ENCODE data around the gene TNIP1.
A peak's percentile ranks its signal among the peaks of the same experiment; 100 is the strongest.

TNIP1 gene

DNA sequence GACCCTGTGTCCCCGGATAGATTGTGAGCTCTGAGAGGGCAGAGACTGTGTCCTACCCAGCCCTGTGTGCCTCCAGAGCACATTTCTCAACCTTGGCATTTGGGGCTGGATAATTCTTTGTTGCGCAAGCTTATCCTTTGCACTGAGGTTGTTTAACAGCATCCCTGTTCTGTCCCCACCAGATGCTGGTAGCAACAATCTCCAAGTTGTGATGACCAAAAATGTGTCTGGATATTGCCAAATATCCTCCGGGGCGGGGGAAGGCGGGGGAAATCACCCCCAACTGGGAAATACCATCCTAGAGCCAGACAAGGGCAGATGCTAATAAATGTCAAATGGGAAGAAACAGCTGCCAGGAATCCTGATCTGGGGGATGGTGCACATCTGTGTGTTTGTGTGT, 24.0 kb upstream of the TNIP1 start:
- DNase-seq, result no peak

DNA sequence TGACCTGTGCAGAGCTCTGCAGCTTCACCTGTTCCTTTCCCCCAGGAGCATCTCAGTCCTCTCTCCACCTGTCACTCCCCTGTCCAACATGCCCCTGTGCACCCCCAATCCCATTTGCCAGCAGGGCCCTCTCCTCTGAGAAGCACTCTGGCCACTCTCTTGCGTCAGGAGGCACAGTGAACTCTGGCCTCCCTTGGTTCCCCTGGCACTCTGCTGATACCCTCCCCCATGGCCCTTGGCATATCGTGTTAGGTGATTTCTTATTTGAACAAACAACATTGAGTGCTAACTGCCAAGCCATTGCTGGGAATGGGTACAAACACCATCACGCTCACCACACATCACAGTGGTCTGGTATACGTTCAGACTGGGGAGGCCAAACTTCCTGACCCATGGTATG, 20.9 kb upstream of the TNIP1 start:
- DNase-seq, result no peak

- DNase-seq, result no peak
Observed at GRCh38 chr5:151101151-151101550, 20.3 kb upstream of the TNIP1 start.

DNA sequence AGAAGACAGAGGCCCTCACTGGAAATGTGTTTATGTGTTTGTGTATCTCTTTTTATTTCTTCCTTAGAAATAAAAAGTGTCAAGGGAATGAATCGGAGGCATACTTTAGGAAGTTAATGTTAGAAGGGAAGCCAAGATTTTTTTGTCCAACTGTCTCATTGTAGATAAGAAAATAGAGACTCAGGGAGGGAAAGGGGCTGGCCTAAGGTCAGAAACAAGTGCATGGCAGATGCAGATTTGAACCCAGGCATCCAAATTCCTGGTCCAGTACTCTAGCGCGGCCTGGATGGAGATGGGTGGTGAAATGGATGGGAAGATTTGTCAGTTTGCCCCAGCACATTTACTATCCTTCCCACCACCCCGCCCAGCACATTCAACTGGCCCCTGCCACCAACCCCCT, 19.8 kb upstream of the TNIP1 start:
- DNase-seq, result no peak

GRCh38 chr5:151098768-151099121, 17.9 kb upstream of the TNIP1 start:
- DNase-seq, result no peak

GRCh38 chr5:151097820-151098767, 17.3 kb upstream of the TNIP1 start:
- DNase-seq, result peak; percentile 48

DNA sequence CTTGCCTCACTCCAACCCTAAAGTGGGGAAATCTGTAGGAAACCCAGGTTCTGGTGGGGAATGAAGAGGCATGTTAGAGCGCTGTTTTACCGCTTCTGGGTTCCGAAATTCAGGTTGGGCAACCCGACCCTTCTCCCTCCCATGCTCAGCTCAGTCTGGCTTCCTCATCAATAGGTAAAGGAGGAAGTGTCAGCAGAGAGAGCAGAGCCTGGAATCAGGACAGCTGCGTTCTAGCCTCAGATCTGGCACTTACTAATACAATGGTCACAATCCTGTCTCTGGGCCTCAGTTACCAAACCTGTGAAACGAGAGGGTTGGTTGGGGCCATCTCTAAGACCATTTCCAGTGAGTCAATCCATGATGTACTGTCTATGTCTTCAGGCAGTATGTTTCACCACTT, 16.2 kb upstream of the TNIP1 start:
- no peak for DNase-seq

DNA sequence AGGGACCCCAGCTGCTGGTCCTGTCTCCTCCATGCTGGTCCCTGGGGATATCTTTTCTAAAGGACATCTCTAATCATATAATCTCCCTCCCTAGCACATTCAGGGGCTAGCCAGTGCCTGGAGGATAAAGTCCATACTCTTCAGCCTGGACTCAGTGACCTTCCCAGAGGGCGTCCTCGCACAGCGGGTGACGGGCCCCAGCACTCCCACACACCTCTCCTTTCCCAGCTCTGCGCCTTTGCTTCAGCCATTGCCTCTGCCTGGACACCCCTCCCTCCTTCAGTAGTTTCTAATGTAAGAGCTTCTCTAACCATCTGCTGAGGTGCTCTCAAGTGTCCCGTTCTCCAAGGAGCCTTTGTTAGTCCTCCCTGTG, 15.2 kb upstream of the TNIP1 start:
- DNase-seq, result no peak

- DNase-seq, result no peak
Observed at GRCh38 chr5:151095341-151096000, 14.6 kb upstream of the TNIP1 start.

GRCh38 chr5:151094852-151095245, 14.0 kb upstream of the TNIP1 start:
- no peak for DNase-seq

DNA sequence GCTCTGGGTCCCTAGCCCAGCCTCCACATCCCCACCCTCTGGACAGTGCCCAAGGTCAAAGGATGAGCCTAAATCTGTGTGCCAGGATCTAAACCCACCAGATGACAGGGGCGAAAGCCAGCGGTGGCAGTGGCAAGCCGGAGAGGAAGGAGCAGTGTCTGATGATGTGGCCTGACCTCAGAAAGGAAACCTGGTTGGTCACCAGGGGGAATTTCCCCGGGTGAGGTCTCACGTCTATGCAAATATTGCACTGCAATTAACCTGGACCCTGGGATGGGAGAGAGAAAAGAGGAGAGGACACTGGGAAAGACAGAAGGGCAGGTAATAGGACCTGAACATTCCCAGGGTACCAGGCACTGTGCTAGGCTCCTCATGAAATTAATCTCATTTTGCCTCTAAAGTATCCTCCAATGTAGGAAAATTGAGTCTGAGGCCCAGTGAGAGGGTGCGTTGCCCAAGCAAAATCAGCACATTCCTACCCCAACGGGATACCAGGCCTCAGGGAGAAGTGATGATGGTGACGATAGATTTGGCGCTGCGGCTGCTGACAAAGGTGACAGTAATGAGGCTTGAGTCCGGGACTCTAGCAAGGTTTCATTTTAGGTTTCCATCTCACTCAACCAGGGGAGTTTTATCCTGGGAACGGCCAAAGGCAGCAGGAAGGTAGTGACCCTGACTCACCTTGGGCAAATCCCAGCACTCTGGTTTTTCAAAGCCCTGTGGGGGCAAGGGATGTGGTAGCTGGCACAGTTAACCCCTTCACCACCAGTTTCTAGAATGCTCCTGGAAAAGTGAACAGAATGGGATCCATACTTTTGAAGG, 13.4 kb upstream of the TNIP1 start:
- peak; percentile 71 for DNase-seq

DNA sequence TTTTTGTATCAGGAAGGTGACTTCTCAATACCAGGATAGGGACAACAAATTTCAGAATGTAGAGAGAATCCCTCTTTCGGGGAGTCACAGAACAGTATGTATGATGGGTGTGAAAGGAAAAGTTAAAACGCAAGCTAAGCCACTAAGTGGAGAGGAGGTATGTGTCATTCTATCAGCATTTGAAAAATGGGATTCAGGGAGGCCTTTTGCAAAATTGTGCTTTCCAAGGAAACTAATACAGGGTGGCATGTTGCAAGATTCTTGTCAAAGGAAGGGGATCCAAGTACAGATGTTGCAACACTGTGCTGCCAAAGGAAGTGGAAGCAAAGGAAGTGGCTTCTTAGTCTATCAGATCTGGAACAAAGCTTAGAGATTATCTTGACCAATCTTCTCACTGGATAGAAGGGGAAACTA, 12.6 kb upstream of the TNIP1 start:
- DNase-seq, result no peak

DNA sequence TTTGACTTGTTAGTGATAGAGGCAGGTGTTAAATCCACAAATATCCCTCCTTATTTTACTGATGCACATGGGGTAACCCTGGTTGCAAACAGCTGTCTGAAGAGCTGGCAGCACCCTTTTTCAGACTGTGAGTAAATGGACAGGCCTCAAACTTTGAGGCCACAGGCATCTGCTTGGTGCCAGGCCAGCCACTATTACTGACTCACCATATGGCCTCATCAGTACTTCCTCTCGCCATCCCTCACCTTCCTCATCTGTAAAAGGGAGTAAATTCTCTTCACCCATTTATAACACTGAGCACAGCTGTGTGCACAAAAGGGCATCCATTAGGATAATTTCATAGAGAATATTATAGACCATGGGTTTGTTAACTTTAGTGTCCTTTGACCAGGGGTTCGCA, 11.9 kb upstream of the TNIP1 start:
- DNase-seq, result no peak

- no peak for DNase-seq
Observed at GRCh38 chr5:151089726-151090125, 8.9 kb upstream of the TNIP1 start.

GRCh38 chr5:151088986-151089385, 8.2 kb upstream of the TNIP1 start:
- DNase-seq, result no peak

DNA sequence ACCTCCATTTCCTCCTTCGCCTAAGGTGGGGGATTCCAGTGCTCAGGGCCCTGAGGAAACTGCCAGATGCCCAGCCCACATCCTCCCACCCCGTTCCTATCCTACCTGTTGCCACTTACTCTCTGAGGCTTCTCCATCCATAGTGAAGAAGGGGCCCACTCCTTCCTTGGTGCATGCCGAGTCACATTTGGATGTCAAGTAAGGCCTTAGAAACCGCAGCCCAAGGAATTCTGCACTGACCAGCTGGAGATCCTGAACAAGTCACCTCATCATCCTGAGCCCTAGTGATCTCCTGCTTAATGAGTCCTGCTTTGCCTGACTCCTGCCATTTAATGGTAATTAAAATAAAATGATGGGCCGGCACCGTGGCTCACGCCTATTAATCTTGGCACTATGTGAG, 6.7 kb upstream of the TNIP1 start:
- no peak for DNase-seq

DNA sequence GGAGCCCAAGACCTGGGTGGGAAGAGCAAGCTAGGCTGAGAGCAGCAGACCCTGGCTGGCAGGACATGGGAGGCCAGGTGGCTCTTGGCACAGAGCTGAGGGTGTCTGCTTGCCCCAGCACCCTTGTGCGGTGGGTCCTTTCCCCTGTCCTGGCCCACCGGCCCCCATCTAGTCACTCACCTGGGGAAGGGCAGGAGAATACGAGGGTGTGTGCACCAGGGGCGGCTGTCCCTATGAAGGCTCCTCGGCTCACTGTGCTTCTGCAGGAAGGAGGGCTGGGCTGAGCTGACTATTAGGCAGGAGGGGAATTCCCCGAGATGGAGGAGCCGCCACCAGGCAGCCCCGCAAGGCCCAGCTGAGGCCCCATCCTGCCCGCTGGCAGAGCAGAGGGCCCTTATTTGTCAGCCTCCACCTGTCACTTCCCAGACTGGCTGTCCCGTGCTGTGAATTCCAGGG, 6.1 kb upstream of the TNIP1 start:
- DNase-seq, result peak; percentile 76

DNA sequence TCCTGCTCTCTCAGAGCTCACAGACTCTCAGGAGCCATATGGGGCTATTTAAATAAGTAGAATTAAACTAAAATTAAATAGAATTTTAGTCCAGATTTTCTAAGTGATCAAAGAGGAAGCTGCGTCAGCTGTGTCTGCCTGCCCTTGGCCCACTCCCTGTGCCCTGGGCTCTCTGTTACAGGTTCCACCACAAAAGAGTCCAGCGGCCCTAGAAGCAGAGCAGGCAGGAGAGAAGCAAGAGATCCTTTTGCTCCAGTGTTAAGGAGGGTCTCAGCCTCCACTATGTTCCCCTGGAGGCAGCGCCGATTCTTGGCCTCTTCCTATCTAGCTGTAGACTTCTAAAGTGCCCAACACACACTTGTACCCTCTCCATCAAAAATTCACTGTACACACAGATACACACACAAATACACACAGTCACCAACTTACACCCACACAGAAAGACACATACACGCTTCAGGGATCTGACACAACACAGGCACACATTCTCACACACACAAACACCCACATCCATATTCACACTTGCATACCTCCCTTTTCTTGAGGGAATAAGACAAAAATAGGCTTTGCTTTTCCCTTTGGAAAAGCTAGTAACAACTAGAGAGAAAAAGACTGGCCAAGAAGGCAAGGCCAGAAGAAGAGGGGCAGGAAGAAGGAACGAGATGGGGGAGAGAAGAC, 5.5 kb upstream of the TNIP1 start:
- no peak for DNase-seq

DNA sequence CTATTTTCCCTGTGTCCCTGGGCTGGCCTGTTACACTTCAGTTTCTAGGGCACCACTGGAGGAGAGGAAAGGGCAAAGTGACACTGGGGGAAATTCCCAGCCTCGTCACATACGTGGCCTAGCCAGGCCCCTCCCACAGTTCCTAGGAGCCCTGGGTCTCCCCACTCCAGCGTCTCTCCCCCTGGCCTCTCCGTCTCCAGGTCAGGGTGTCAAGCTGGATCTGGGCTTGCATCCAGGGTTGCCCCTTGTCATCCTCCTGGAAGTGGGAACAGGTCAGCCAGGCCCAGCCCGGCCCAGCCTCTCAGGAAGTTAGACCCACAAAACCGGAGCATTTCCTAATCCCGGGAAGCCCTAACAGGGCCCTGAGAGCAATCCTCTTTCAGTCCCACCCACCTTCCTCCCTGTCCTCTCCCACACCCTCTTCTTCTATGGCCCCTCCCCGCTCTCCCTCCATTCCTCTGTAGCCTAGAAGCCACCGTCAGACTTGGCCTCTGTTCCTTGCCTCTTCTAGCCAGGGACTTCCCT, 4.7 kb upstream of the TNIP1 start:
- DNase-seq, result peak; percentile 73

GRCh38 chr5:151084363-151084762, 3.5 kb upstream of the TNIP1 start:
- DNase-seq, result no peak

DNA sequence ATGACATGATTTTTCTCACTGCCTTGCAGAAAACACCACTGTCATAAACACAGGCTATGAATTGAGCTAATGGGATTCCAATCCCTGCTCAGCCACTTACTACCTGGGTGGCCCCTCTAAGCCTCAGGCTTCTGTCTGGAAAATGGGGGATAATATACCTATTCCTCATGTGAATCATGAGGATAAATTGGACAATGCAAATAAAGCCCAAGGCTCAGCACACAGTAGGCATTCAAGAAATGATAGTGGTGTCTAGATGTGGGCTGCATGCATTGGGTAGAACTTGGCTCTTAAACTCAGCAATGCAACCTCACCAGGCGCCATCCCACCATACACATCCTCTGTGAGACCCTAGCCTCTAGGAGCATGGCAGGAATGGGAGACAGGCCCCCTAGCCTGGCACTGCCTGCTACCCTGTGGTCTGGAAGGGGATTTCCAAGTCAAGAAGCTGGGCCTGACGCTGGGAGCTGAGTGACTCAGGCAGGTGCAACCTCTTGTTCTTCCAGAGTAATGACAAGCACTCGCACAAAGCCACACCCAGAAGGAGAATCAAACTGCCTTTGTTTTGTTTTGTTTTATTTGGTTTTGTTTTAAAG, 2.3 kb upstream of the TNIP1 start:
- DNase-seq, result peak; percentile 80

DNA sequence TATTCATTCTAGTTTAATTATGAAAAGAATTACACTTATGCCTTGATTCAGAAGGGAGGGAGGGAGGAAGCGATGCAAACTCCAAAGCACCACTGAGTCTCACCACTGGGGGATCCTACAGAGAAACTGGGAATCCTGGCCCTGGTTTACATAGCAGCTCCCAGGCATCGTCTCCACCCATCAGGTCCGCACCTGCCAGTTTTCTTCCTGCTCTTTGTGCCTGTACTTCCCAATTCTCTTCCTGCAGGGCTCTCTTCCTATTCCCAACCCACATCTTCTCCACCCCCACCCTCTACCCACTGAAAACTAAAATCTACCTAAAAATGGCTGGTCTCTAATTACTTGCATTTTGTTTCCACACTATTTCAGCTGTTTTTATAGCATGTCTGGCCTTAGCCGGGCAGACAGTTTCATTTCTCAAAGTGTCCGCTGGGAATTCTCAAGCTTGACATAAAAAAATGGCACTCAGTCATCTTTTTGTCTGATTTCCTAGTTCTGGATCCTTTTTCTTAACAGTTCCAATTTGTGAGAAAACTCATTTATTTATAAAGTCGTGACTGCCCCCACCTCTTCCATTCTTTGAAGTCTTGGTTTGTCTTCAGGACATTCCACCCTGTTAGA, 1.6 kb upstream of the TNIP1 start:
- no peak for DNase-seq
